ENCODE results near the gene MEI1.

Gene MEI1

DNA sequence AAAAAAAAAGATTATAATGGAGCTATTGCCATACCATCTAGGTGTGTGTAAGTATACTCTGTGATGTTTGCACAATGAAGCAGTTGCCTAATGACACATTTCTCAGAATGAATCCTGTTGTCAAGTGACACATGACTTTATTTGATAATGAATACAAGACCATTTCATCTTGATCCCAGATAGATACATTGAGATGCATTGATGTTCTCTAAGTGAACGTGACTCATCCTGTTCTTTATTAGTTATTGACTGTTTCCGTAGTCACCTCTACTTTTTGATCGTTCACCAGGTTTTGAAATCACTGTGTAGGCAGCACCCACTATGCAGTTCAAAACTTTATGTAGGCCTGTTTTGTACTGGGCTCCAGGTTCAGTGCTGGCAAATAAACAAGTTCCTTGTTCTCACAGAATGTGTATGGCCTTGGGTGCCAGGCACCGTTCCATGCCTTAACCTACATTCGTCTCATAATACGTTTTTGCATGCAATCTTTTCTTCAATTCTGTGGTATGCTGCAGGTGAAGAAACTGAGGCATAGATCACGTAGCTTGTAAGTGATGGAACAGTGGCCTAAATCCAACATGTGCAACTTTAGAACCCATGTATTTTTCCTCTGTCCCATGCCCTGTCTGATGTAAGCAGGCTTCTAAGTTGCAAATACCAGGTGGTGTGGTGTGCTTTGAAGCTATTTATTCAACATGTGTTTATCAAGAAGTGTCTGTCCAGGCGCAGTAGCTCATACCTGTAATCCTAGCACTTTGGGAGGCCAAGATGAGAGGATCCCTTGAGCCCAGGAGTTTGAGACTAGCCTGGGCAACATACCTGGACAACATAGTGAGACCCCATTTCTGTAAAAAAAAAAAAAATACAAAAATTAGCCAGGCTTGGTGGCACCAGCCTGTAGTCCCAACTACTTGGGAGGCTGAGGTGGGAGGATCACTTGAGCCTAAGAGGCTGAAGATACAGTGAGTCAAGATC is 144.0 kb downstream of the MEI1 start:
- no peak for DNase-seq (ENCODE audit: low read depth in 2 of 2)

DNA sequence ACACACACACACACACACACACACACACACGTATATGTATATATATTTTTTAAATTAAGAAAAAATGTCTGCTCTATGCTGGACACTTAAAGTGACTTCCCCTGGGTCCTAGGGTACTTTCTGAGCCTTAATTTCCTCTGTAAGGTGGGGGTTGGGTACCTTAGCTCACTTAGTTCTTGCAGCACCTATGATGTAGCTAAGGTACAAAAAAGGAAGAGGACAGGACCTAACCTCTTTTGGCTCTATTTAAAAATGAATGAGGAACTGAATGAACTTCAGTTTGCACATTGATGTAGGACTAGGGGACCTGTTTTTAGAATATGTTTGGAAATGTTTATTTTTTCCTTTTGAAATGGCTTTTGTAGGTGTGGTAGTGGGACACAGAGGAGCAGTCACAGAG is 144.7 kb downstream of the MEI1 start:
- no peak for DNase-seq (ENCODE audit: low read depth in 2 of 2)

DNA sequence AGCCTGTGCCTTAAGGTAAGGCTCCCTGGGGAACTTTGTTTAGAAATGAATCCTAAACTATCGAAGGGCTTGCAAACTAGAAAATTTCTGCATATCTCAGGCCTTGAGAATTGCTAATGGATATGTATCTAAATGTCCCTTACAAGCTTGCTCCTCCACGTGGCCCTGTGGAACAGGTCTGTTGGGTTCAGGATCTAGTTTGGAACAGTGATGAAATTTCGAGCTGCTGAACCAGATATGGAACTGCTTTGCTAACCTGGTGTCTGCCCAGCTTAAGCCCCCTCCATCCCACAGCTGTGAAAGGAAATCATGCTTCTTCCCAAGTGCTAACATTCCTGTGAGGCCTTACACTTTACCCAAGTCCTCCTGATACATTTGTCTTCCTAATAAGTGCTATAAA is 145.2 kb downstream of the MEI1 start:
- no peak for DNase-seq (ENCODE audit: low read depth in 2 of 2)

DNA sequence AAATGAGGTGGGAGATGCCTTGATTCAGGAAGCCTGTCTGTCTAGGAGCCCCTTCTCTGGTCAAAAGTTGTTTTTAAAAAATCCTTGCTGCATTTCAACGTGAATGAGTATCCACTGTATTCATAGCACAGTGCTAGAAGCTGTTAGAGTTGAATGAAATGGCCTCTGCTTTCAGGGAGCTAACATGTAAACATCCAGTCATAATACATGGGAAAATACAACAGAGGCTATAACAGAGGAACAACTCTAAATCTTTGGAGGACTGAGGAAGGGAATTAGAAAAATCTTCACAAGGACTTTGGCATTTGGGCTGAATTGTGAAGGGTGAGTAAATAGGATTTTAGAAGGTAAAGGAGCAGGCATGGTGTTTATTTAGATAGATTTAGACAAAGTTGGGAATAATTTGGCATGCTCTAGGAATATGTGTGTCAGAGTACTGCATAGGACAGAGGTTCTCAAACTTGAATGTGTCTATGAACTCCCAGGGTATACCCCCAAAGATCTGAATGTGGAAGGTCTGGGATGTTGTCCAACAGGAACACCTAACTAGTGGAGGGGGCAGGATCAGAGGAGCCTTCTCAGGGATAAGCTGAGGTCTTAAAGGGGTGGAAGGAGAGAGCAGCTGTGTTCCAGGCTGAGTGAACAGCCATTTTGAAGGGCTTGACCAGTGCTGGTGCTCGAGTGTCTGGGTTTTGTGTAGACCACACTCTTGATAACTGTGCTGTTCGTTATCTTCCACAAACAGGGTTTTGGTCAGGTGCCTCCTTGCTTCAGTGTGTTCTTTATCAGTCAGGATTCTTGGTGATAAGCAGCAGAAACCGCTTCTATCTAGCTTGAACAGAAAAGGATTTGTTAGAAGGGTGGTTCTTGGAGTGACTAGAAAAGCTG is 146.3 kb downstream of the MEI1 start:
- no peak for DNase-seq (ENCODE audit: low read depth in 2 of 2)

DNA sequence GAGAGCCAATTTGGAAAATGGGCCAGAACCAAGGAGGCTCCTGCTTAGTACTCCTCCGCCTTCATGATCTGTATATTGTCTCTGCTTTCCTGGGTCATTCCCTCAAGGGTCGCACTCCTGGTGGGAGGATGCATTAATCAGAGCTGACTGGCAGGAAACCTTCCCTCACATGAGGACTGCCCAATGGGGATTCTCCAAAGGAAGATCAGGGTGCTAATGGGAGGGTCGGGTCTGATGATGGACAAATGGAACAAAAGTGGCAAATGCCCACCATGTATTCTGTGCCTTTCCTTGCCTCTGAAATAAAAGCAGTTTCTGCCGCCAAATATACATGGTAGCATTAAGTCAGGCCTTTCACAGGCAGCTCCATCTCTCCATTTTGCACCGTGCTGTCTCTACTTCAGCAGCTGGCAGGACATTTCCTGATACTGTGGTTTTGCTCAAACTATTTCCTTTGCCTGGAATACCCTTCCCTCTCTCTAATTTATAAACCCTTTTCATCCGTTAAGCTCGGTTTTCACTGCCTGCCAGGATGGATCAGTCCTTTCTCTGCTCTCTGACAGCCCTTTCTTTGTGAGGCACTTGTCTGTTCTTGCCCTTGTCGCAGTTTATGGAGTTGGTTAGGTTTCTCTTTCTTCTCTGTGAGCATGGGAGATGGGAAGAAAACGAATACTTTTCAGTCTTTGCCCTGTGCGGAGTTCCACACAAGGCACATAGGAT is 147.1 kb downstream of the MEI1 start:
- DNase-seq (ENCODE audit: low read depth in 2 of 2): no peak

DNA sequence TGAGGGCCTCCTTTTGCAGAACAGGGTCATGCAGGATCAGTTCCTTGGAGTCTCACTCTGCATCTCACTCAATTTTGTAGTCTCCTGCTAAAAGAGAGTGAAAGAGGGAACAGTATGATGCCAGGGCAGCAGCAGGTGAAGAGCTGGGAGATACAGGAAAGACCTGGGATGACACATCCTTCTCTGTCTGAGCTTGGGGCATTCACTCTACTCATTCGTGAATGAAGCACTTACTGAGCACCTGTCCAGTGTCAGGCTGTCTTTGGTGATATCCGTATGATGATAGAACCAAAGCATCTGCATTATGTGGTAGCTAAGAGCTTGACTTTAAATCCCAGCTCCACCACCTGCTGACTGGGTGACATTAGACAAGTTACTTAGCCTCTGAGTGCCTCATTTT is 148.0 kb downstream of the MEI1 start:
- no peak for DNase-seq (ENCODE audit: low read depth in 2 of 2)

DNA sequence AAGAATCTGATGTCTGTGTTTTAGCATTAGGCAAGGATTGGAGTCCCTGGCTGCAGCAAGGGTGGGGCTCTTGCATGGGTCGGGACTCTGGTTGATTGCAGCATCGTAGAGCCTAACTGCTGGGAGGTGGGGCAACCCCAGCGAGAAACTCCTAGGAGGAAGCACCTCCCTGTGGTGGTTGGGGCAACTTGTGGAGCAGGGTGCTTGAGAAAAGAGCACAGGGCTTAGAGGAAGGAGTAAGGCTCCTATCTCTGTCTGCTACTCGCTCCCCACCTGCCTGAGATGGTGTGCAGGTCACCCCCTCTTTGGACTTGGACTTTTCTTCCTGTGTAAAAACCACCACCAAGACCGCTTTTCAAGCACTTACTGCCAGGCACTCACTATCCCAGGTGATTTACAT is 149.2 kb downstream of the MEI1 start:
- no peak for DNase-seq (ENCODE audit: low read depth in 2 of 2)

Data from stimulated activated CD4-positive, alpha-beta T cell treated with anti-CD3 and anti-CD28 coated beads, Interleukin-1b, Interleukin-23, amount 100 ng/mL, for 1 hour (primary cell).